ENCODE data around the gene CRY2.
A peak's percentile ranks its signal among the peaks of the same experiment; 100 is the strongest.
"Not testable (repeated sequence)": the region's sequence is repeated elsewhere in the genome, so short reads cannot be mapped to it uniquely, and the experiment has no call there.

The CRY2 gene

GRCh38 chr11:45899448-45900174 is 52.3 kb downstream of the CRY2 start:
- peak; percentile 65 for DNase-seq (ENCODE audit: low read depth)

DNA sequence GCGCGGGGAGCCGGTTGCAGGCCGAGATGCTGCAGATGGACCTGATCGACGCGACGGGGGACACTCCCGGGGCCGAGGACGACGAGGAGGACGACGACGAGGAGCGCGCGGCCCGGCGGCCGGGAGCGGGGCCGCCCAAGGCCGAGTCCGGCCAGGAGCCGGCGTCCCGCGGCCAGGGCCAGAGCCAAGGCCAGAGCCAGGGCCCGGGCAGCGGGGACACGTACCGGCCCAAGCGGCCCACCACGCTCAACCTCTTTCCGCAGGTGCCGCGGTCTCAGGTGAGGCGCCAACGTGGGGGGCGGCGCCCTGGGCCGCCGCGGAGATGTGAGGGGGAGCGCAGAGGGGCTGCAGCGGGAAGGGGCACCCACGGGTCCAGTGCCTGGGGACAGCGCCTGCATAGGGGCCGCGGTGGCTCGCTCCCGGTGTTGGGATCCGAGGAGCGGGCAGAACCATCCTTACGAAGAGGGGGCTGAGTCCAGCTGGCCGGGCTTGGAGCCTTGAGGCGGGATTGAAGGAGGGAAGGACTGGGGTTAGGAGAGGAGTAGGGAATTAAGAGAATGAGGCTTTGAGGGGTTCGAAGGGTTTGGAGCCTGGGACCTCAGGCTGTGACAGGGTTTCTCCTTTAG is 53.0 kb downstream of the CRY2 start:
- DNase-seq (ENCODE audit: low read depth): not testable (repeated sequence)

GRCh38 chr11:45900916-45901617 is 53.8 kb downstream of the CRY2 start:
- no peak for DNase-seq (ENCODE audit: low read depth)

GRCh38 chr11:45901626-45902025 is 54.4 kb downstream of the CRY2 start:
- DNase-seq (ENCODE audit: low read depth): no peak

GRCh38 chr11:45902452-45903380 is 55.4 kb downstream of the CRY2 start:
- no peak for DNase-seq (ENCODE audit: low read depth)

- DNase-seq (ENCODE audit: low read depth): no peak
Observed at GRCh38 chr11:45904309-45904915, 57.1 kb downstream of the CRY2 start.

- no peak for DNase-seq (ENCODE audit: low read depth)
Observed at GRCh38 chr11:45905095-45905494, 57.8 kb downstream of the CRY2 start.

- DNase-seq (ENCODE audit: low read depth): not testable (repeated sequence)
Observed at GRCh38 chr11:45905576-45905975, 58.3 kb downstream of the CRY2 start.

GRCh38 chr11:45906096-45906682 is 58.9 kb downstream of the CRY2 start:
- no peak for DNase-seq (ENCODE audit: low read depth)

- no peak for DNase-seq (ENCODE audit: low read depth)
Observed at GRCh38 chr11:45906965-45907611, 59.8 kb downstream of the CRY2 start, which contains the start of gene FREY1. Gene FREY1, minus strand, starts transcription at chr11:45907271. Its CDS starts 26 bp downstream, at chr11:45907245.

GRCh38 chr11:45907911-45908370 is 60.7 kb downstream of the CRY2 start:
- no peak for DNase-seq (ENCODE audit: low read depth)

GRCh38 chr11:45909594-45910475 is 62.6 kb downstream of the CRY2 start:
- no peak for DNase-seq (ENCODE audit: low read depth)

- no peak for DNase-seq (ENCODE audit: low read depth)
Observed at GRCh38 chr11:45910623-45911022, 63.3 kb downstream of the CRY2 start.

GRCh38 chr11:45913514-45913913 is 66.2 kb downstream of the CRY2 start:
- no peak for DNase-seq (ENCODE audit: low read depth)

DNA sequence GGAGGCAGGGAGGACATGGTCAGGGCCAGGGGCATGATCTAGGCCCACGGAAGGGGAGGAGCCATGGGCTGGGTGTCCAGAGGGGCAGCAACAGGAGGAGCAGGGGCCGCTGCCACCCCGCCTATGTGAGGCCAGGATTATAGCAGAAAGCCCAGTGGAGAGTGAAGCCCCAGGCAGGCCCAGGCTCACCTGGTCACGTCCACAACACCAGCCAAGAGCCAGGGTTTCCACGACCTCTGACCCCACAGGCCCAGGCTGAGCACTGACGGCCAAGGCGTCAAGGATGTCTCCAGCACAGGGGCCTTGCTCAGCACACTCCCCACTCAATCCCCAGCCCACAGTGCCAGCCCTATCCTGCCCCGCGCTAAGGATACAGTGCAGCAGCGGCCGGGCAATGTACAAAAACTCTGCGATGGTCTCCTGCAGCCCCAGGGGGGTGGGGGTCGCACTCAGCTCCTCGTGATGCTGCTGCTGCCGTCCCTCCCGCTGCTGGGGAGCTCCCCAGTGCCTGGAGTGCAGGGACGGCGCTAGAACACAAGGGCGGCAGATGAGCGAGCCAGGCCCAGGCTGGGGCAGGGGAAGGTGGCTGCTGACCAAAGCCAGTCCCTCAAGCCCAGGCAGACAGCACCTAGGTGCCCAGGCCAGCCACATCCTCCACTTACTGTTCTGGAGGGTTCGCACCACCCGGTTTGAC is 66.8 kb downstream of the CRY2 start:
- no peak for DNase-seq (ENCODE audit: low read depth)

DNA sequence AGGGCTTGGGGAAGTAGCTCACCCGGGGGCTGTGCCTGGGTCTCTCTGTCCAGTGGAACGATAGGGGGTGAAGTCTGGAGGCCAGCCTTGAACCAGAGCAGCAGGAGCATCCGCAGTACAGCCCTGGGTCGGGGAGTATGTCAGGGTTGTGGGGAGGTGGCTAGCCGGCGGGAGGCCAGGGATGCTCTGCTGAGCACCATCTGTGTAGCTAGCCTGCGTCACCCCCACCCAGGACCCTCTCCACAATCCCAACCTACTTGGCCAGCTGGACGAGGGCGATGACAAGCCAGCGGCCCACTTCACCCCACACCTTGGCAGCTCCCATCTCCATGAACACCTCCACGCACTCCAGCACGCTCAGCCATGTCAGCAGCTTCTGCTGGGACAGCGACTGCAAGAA is 68.2 kb downstream of the CRY2 start:
- no peak for DNase-seq (ENCODE audit: low read depth)

DNA sequence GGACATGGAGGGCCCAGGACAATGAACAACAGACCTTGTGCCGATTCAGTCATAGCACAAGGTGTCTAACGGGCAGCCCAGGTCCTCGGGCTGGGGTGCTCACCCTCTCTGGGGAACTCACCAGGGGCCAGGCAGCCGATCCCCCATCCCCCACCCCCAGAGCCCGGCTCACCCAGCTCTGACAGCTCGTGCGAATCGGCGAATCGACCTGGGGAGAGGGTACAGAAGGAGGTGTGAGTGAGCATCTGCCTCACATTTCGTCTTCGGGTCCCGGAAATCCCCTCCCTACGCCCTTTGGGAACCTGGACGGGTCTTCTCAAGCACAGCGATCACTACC is 70.0 kb downstream of the CRY2 start:
- DNase-seq (ENCODE audit: low read depth): no peak

- DNase-seq (ENCODE audit: low read depth): peak; percentile 90
Observed at GRCh38 chr11:45917623-45918330, 70.5 kb downstream of the CRY2 start, which contains the start of gene PEX16. Gene PEX16, minus strand, starts transcription at chr11:45917877. Its CDS starts 66 bp downstream, at chr11:45917811.

Measured in stimulated activated CD8-positive, alpha-beta memory T cell treated with anti-CD3 and anti-CD28 coated beads, Interleukin-4, amount 100 ng/mL, for 24 hours (primary cell).